ENCODE results near the gene ADAM33. TPM values are rescaled to one million over a fixed set of nuclear protein-coding genes. Genes with fewer than 3 reads are reported as not detected.

Gene ADAM33
- total RNA-seq, 1 experiment from 2014 or later: 0.23 TPM

DNA sequence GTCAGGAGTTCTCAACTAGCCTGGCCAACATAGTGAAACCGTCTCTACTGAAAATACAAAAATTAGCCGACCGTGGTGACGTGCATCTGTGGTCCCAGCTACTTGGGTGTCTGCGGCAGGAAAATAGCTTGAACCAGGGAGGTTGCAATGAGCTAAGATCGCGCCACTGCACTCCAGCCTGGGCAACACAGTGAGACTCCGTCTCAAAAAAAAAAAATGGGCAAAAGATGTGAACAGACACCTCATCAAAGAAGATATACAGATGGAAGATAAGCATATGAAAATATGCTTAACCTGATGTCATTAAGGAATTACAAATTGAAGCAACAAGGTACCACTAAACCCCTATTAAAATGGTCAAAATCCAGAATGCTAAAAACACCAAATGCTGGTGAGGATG, 41.5 kb upstream of the ADAM33 start:
- Histone ChIP-seq H3K36me3 (ENCODE audit: control insufficient read depth, insufficient read depth, low read length) (no peaks in the 10 kb centered on the region), H3K9me3 (no peaks in the 10 kb centered on the region), H3K27me3 (replicated peaks; ENCODE audit: control insufficient read depth, insufficient read depth, low read length) (no peaks in the 10 kb centered on the region; the same call in 1 of the 2 replicates), H3K4me1 (peaks cover 5% of the 10 kb centered on the region; the same call in 1 of the 2 replicates), H3K4me3 (ENCODE audit: low read depth, low read length) (no peak overlapping the region)
- no peak for DNase-seq
- BruUV-seq (replicated peaks): no TSS peak
- POLR2A ChIA-PET: no interaction called here
- Mint-ChIP-seq H3K4me1 (ENCODE audit: low read depth, unreplicated experiment) (peaks cover 9% of the 10 kb centered on the region), H3K27me3 (ENCODE audit: insufficient read depth, unreplicated experiment) (peaks cover 10% of the 10 kb centered on the region), H3K27ac (ENCODE audit: unreplicated experiment) (no peak overlapping the region), H3K9me3 (ENCODE audit: unreplicated experiment) (no peaks in the 10 kb centered on the region), H3K36me3 (ENCODE audit: insufficient read depth, unreplicated experiment) (no peaks in the 10 kb centered on the region), H3K4me3 (ENCODE audit: unreplicated experiment) (no peak overlapping the region)
- intact Hi-C loops (cut with micrococcal nuclease; ENCODE audit: unreplicated experiment): no loop called here
- TF ChIP-seq, protein P1, sequence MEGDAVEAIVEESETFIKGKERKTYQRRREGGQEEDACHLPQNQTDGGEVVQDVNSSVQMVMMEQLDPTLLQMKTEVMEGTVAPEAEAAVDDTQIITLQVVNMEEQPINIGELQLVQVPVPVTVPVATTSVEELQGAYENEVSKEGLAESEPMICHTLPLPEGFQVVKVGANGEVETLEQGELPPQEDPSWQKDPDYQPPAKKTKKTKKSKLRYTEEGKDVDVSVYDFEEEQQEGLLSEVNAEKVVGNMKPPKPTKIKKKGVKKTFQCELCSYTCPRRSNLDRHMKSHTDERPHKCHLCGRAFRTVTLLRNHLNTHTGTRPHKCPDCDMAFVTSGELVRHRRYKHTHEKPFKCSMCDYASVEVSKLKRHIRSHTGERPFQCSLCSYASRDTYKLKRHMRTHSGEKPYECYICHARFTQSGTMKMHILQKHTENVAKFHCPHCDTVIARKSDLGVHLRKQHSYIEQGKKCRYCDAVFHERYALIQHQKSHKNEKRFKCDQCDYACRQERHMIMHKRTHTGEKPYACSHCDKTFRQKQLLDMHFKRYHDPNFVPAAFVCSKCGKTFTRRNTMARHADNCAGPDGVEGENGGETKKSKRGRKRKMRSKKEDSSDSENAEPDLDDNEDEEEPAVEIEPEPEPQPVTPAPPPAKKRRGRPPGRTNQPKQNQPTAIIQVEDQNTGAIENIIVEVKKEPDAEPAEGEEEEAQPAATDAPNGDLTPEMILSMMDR (IDR thresholded peaks at IDR 0.05; ENCODE audit: insufficient read depth in 1 of 2, low read depth in 1 of 2, low read length in 1 of 2, severe bottlenecking in 1 of 2, unreplicated experiment in 1 of 2): no peak
- CTCF ChIA-PET: no interaction called here

DNA sequence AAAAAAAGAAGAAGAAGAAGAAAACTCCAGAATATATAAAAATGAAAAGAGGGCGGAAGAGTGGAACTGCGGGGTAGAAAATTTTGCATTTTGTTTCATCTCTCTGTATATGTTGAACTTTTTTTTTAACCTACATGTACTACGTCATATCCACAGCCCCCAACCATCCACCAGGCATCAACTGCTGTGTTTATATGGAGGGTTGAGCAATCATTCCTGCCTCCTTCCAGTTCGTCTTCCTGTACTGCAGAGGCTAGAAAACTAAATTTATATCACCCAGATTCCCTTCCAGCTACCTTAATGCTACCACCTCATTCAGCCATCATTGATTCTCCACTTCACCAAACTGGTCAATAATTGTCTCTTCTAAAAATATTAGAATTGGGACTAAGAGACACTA, 40.1 kb upstream of the ADAM33 start:
- BruUV-seq (replicated peaks): no TSS peak
- DNase-seq: no peak
- Mint-ChIP-seq H3K4me1 (ENCODE audit: low read depth, unreplicated experiment) (no peaks in the 10 kb centered on the region), H3K9me3 (ENCODE audit: unreplicated experiment) (no peaks in the 10 kb centered on the region), H3K27ac (ENCODE audit: unreplicated experiment) (no peak overlapping the region), H3K27me3 (ENCODE audit: insufficient read depth, unreplicated experiment) (peaks cover 4% of the 10 kb centered on the region), H3K4me3 (ENCODE audit: unreplicated experiment) (no peak overlapping the region), H3K36me3 (ENCODE audit: insufficient read depth, unreplicated experiment) (no peaks in the 10 kb centered on the region)
- Histone ChIP-seq H3K36me3 (ENCODE audit: control insufficient read depth, insufficient read depth, low read length) (no peaks in the 10 kb centered on the region), H3K9me3 (no peaks in the 10 kb centered on the region), H3K27me3 (replicated peaks; ENCODE audit: control insufficient read depth, insufficient read depth, low read length) (no peaks in the 10 kb centered on the region; the same call in 1 of the 2 replicates), H3K4me1 (no peaks in the 10 kb centered on the region), H3K4me3 (ENCODE audit: low read depth, low read length) (no peak overlapping the region)
- POLR2A ChIA-PET: no interaction called here
- TF ChIP-seq, protein P1 (IDR thresholded peaks at IDR 0.05; ENCODE audit: insufficient read depth in 1 of 2, low read depth in 1 of 2, low read length in 1 of 2, severe bottlenecking in 1 of 2, unreplicated experiment in 1 of 2): no peak
- intact Hi-C loops (cut with micrococcal nuclease; ENCODE audit: unreplicated experiment): no loop called here
- CTCF ChIA-PET: interaction anchor here (1.0 kb wide), 1 partner anchor 28 kb away, joined by 4 read pairs; no protein-coding TSS in a partner anchor

DNA sequence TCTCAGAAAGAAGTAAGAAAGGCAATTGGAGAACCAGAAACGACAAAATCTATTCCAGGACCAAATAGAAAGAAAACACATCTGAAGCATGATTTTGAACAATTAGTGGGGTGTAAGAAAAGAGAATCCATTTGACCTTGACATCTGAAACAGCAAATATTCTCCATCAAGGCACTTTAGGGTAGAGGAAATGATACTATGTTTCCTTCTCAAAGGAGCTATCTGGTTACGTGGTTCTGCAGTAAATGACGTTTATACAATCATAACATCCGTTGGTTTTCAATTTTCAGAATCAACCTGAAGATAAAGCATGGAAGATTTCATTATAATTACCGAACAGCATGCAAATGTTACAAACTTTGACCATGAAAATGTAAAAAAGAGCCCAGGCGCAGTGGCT, 38.8 kb upstream of the ADAM33 start:
- Mint-ChIP-seq H3K27ac (ENCODE audit: unreplicated experiment) (no peak overlapping the region), H3K4me3 (ENCODE audit: unreplicated experiment) (no peak overlapping the region), H3K27me3 (ENCODE audit: insufficient read depth, unreplicated experiment) (peaks cover 4% of the 10 kb centered on the region), H3K9me3 (ENCODE audit: unreplicated experiment) (no peaks in the 10 kb centered on the region), H3K36me3 (ENCODE audit: insufficient read depth, unreplicated experiment) (no peaks in the 10 kb centered on the region), H3K4me1 (ENCODE audit: low read depth, unreplicated experiment) (no peaks in the 10 kb centered on the region)
- H3K4me3 ChIP-seq (ENCODE audit: low read depth, low read length): no peak overlapping the region
- H3K27me3 ChIP-seq (replicated peaks; ENCODE audit: control insufficient read depth, insufficient read depth, low read length): no peaks in the 10 kb centered on the region; the same call in 1 of the 2 replicates
- TF ChIP-seq, protein P1 (IDR thresholded peaks at IDR 0.05; ENCODE audit: insufficient read depth in 1 of 2, low read depth in 1 of 2, low read length in 1 of 2, severe bottlenecking in 1 of 2, unreplicated experiment in 1 of 2): no peak
- DNase-seq: no peak
- no peaks in the 10 kb centered on the region for H3K4me1 ChIP-seq
- no peaks in the 10 kb centered on the region for H3K36me3 ChIP-seq (ENCODE audit: control insufficient read depth, insufficient read depth, low read length)
- no peaks in the 10 kb centered on the region for H3K9me3 ChIP-seq
- ChIA-PET CTCF (interaction anchor here (0.6 kb wide), 2 partner anchors 10 to 48 kb away, joined by 3 to 5 read pairs; no protein-coding TSS in a partner anchor), POLR2A (no interaction called here)
- intact Hi-C loops (cut with micrococcal nuclease; ENCODE audit: unreplicated experiment): no loop called here
- no TSS peak for BruUV-seq (replicated peaks)
